ENCODE measurements around the gene CECR2.
A peak's percentile ranks its signal among the peaks of the same experiment; 100 is the strongest.

Gene CECR2

DNA sequence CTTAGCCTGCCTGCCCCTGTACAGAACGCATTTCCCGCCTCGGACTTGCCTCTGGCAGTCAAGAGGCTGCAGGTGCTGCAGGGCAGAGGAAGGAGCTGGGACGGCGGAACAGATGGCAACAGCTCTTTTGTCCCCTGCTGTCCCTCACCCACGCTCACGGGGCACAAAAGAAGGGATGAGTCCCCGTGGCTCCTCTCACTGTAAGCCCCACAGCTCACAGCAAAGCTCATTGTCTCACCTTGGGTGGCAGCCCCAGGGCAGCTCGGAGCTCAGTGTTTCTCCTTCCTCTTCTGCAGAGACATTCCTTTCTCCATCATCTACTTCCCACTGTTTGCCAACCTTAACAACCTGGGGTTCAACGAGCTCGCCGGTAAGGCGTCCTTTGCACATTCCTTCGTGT is 218.4 kb downstream of the CECR2 start:
- no peak overlapping the region for H2BK120ac ChIP-seq (ENCODE audit: insufficient read depth, low read length, poor library complexity)
- H3K27me3 ChIP-seq (ENCODE audit: insufficient read depth, low read length): no peaks in the 10 kb centered on the region
- H3K9ac ChIP-seq (ENCODE audit: low read length): no peak overlapping the region
- H2AK5ac ChIP-seq (ENCODE audit: low read length): no peak overlapping the region
- no peaks in the 10 kb centered on the region for H3K79me1 ChIP-seq (ENCODE audit: low read length)
- no peak overlapping the region for H4K8ac ChIP-seq (ENCODE audit: low read depth, low read length)
- no peak overlapping the region for H4K12ac ChIP-seq (ENCODE audit: low read depth, low read length)
- H4K91ac ChIP-seq (ENCODE audit: low read depth, low read length): no peak overlapping the region
- H3K9me3 ChIP-seq (ENCODE audit: insufficient read depth, low read depth, low read length): no peaks in the 10 kb centered on the region
- H3K4me1 ChIP-seq (ENCODE audit: control insufficient read depth in 1 of 2, insufficient read depth in 2 of 2, low read length in 2 of 2): no peaks in the 10 kb centered on the region
- no peak overlapping the region for H3K4ac ChIP-seq (ENCODE audit: low read depth, low read length)
- no peak overlapping the region for H3K23ac ChIP-seq (ENCODE audit: low read length)
- H3K18ac ChIP-seq (ENCODE audit: low read length): no peak overlapping the region
- no peaks in the 10 kb centered on the region for H3K79me2 ChIP-seq (ENCODE audit: control insufficient read depth, insufficient read depth, low read length, poor library complexity)
- no peak overlapping the region for H3K4me2 ChIP-seq (ENCODE audit: low read length)
- H3K4me3 ChIP-seq (ENCODE audit: low read depth, low read length): peak overlapping the region; percentile 35
- H2BK5ac ChIP-seq (ENCODE audit: low read depth, low read length, poor library complexity): no peak overlapping the region
- no peak overlapping the region for H3K14ac ChIP-seq (ENCODE audit: low read length)
- H2BK12ac ChIP-seq (ENCODE audit: low read length): no peak overlapping the region
- DNase-seq: no peak
- WGBS (ENCODE audit: extremely low coverage, insufficient coverage, insufficient read length): no CpG with 5 or more reads among the region's 14 CpGs
- H2AFZ ChIP-seq (ENCODE audit: insufficient read depth, low read length, poor library complexity): no peak overlapping the region
- no peak overlapping the region for H3K27ac ChIP-seq (ENCODE audit: low read depth, low read length)
- H3K36me3 ChIP-seq (ENCODE audit: control insufficient read depth in 1 of 2, insufficient read depth in 2 of 2, low read length in 2 of 2): peaks cover 22 to 35% of the 10 kb centered on the region in 2 experiments

DNA sequence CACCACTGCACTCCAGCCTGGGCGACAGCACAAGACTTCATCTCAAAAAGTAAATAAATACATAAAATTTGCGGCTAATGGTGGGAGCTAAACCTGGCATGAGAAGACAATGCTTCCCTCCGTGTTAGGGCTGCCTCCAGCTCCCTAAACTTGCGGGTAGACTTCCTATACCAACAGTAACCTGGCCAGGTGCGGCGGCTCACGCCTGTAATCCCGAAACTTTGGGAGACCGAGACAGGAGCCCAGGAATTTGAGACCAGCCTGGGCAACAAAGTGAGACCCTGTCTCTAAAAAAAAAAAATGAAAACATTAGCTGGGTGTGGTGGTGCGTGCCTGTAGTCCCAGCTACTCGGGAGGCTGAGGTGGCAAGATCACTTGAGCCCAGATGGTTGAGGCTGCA is 219.3 kb downstream of the CECR2 start:
- no peak overlapping the region for H3K27ac ChIP-seq (ENCODE audit: low read depth, low read length)
- H3K4me1 ChIP-seq (ENCODE audit: control insufficient read depth in 1 of 2, insufficient read depth in 2 of 2, low read length in 2 of 2): no peaks in the 10 kb centered on the region
- no peak overlapping the region for H3K4me2 ChIP-seq (ENCODE audit: low read length)
- H2BK12ac ChIP-seq (ENCODE audit: low read length): no peak overlapping the region
- no peak overlapping the region for H2AFZ ChIP-seq (ENCODE audit: insufficient read depth, low read length, poor library complexity)
- H3K14ac ChIP-seq (ENCODE audit: low read length): no peak overlapping the region
- no peak overlapping the region for H3K18ac ChIP-seq (ENCODE audit: low read length)
- H2BK120ac ChIP-seq (ENCODE audit: insufficient read depth, low read length, poor library complexity): no peak overlapping the region
- H3K4ac ChIP-seq (ENCODE audit: low read depth, low read length): no peak overlapping the region
- H3K9ac ChIP-seq (ENCODE audit: low read length): no peak overlapping the region
- no peaks in the 10 kb centered on the region for H3K27me3 ChIP-seq (ENCODE audit: insufficient read depth, low read length)
- H3K36me3 ChIP-seq (ENCODE audit: control insufficient read depth in 1 of 2, insufficient read depth in 2 of 2, low read length in 2 of 2): peaks cover 27 to 35% of the 10 kb centered on the region in 2 experiments
- no peak overlapping the region for H4K12ac ChIP-seq (ENCODE audit: low read depth, low read length)
- no peak overlapping the region for H3K23ac ChIP-seq (ENCODE audit: low read length)
- no peak overlapping the region for H4K8ac ChIP-seq (ENCODE audit: low read depth, low read length)
- H3K79me1 ChIP-seq (ENCODE audit: low read length): no peaks in the 10 kb centered on the region
- H4K91ac ChIP-seq (ENCODE audit: low read depth, low read length): no peak overlapping the region
- no peaks in the 10 kb centered on the region for H3K9me3 ChIP-seq (ENCODE audit: insufficient read depth, low read depth, low read length)
- no peak for DNase-seq
- H2BK5ac ChIP-seq (ENCODE audit: low read depth, low read length, poor library complexity): no peak overlapping the region
- H3K4me3 ChIP-seq (ENCODE audit: low read depth, low read length): no peak overlapping the region
- no CpG with 5 or more reads among the region's 11 CpGs for WGBS (ENCODE audit: extremely low coverage, insufficient coverage, insufficient read length)
- no peaks in the 10 kb centered on the region for H3K79me2 ChIP-seq (ENCODE audit: control insufficient read depth, insufficient read depth, low read length, poor library complexity)
- H2AK5ac ChIP-seq (ENCODE audit: low read length): no peak overlapping the region

DNA sequence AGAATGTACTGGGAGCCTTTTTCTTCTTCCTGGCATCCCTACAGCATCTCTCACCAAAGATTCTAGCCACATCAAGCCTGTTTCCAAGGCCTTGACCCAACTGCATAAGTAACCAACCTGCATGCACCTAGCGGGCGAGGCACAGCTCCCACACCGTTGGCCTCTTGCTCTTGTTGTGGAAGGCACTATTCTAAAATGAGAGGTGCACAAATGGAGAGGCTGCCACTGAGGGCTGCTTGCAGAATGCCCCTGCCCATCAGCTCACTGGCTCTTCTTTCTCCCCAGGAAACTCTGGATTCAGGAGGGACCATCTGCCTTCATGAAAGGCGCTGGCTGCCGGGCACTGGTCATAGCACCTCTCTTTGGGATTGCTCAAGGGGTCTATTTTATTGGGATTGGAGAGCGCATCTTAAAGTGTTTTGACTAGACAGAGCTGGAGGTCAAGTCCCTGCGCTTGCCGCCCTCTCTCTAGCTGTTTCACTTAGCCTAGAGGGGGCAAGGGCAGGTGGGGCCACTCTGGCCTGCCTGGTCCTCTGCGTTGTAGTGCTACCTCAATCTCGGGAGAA is 220.6 kb downstream of the CECR2 start:
- H3K79me2 ChIP-seq (ENCODE audit: control insufficient read depth, insufficient read depth, low read length, poor library complexity): no peaks in the 10 kb centered on the region
- H3K27ac ChIP-seq (ENCODE audit: low read depth, low read length): no peak overlapping the region
- H3K9me3 ChIP-seq (ENCODE audit: insufficient read depth, low read depth, low read length): no peaks in the 10 kb centered on the region
- no peak overlapping the region for H4K91ac ChIP-seq (ENCODE audit: low read depth, low read length)
- no peak overlapping the region for H2BK120ac ChIP-seq (ENCODE audit: insufficient read depth, low read length, poor library complexity)
- no peak overlapping the region for H3K4me3 ChIP-seq (ENCODE audit: low read depth, low read length)
- H3K18ac ChIP-seq (ENCODE audit: low read length): no peak overlapping the region
- no peak overlapping the region for H2AK5ac ChIP-seq (ENCODE audit: low read length)
- WGBS (ENCODE audit: extremely low coverage, insufficient coverage, insufficient read length): no CpG with 5 or more reads among the region's 10 CpGs
- DNase-seq: no peak
- no peak overlapping the region for H3K14ac ChIP-seq (ENCODE audit: low read length)
- no peak overlapping the region for H3K9ac ChIP-seq (ENCODE audit: low read length)
- H2BK5ac ChIP-seq (ENCODE audit: low read depth, low read length, poor library complexity): no peak overlapping the region
- H3K4me2 ChIP-seq (ENCODE audit: low read length): no peak overlapping the region
- H2AFZ ChIP-seq (ENCODE audit: insufficient read depth, low read length, poor library complexity): no peak overlapping the region
- H3K27me3 ChIP-seq (ENCODE audit: insufficient read depth, low read length): no peaks in the 10 kb centered on the region
- H3K4me1 ChIP-seq (ENCODE audit: control insufficient read depth in 1 of 2, insufficient read depth in 2 of 2, low read length in 2 of 2): no peaks in the 10 kb centered on the region
- H4K8ac ChIP-seq (ENCODE audit: low read depth, low read length): no peak overlapping the region
- H3K36me3 ChIP-seq (ENCODE audit: control insufficient read depth in 1 of 2, insufficient read depth in 2 of 2, low read length in 2 of 2): peaks cover 29 to 45% of the 10 kb centered on the region in 2 experiments
- no peak overlapping the region for H3K23ac ChIP-seq (ENCODE audit: low read length)
- H4K12ac ChIP-seq (ENCODE audit: low read depth, low read length): no peak overlapping the region
- H2BK12ac ChIP-seq (ENCODE audit: low read length): no peak overlapping the region
- H3K4ac ChIP-seq (ENCODE audit: low read depth, low read length): no peak overlapping the region
- H3K79me1 ChIP-seq (ENCODE audit: low read length): no peaks in the 10 kb centered on the region

DNA sequence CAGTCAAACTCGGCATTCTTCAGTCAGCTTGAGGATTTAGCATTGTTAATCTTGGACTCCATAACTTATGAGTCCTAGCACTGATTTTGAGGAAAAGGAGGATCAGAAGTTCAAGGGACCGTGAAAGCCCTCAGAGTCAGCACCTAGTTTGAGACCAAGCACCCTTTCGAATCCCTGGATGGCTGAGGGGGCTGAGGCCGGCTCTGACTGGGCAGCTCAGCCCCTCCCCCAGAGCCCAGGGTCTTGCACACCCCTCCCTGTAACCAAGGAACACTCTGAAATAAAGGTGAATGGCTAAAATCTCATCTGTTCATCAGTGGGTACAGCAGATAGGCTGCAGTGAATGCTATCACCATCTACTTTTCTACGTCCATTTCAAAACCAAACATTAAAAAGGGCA is 221.3 kb downstream of the CECR2 start:
- Histone ChIP-seq H2AFZ (ENCODE audit: insufficient read depth, low read length, poor library complexity) (no peak overlapping the region), H3K27me3 (ENCODE audit: insufficient read depth, low read length) (no peaks in the 10 kb centered on the region), H3K9me3 (ENCODE audit: insufficient read depth, low read depth, low read length) (no peaks in the 10 kb centered on the region), H3K4ac (ENCODE audit: low read depth, low read length) (no peak overlapping the region), H3K9ac (ENCODE audit: low read length) (no peak overlapping the region), H3K79me2 (ENCODE audit: control insufficient read depth, insufficient read depth, low read length, poor library complexity) (no peaks in the 10 kb centered on the region), H3K18ac (ENCODE audit: low read length) (no peak overlapping the region), H3K27ac (ENCODE audit: low read depth, low read length) (no peak overlapping the region), H4K8ac (ENCODE audit: low read depth, low read length) (no peak overlapping the region), H3K79me1 (ENCODE audit: low read length) (no peaks in the 10 kb centered on the region), H3K36me3 (ENCODE audit: control insufficient read depth in 1 of 2, insufficient read depth in 2 of 2, low read length in 2 of 2) (peaks cover 35 to 51% of the 10 kb centered on the region in 2 experiments), H3K23ac (ENCODE audit: low read length) (no peak overlapping the region), H3K14ac (ENCODE audit: low read length) (no peak overlapping the region), H2BK12ac (ENCODE audit: low read length) (no peak overlapping the region), H3K4me2 (ENCODE audit: low read length) (no peak overlapping the region), H2BK120ac (ENCODE audit: insufficient read depth, low read length, poor library complexity) (no peak overlapping the region), H3K4me1 (ENCODE audit: control insufficient read depth in 1 of 2, insufficient read depth in 2 of 2, low read length in 2 of 2) (no peaks in the 10 kb centered on the region), H2AK5ac (ENCODE audit: low read length) (no peak overlapping the region), H3K4me3 (ENCODE audit: low read depth, low read length) (no peak overlapping the region), H2BK5ac (ENCODE audit: low read depth, low read length, poor library complexity) (no peak overlapping the region), H4K12ac (ENCODE audit: low read depth, low read length) (no peak overlapping the region), H4K91ac (ENCODE audit: low read depth, low read length) (no peak overlapping the region)
- WGBS (ENCODE audit: extremely low coverage, insufficient coverage, insufficient read length): no CpG with 5 or more reads among the region's 5 CpGs
- DNase-seq: no peak
